ENCODE data around the gene PDZK1IP1. TPM values are rescaled to one million over a fixed set of nuclear protein-coding genes. Genes with fewer than 3 reads are reported as not detected.
"Not testable (repeated sequence)": the region's sequence is repeated elsewhere in the genome, so short reads cannot be mapped to it uniquely, and the experiment has no call there.

Gene PDZK1IP1
- total RNA-seq, 1 donor from 2014 or later = 0.20 TPM

DNA sequence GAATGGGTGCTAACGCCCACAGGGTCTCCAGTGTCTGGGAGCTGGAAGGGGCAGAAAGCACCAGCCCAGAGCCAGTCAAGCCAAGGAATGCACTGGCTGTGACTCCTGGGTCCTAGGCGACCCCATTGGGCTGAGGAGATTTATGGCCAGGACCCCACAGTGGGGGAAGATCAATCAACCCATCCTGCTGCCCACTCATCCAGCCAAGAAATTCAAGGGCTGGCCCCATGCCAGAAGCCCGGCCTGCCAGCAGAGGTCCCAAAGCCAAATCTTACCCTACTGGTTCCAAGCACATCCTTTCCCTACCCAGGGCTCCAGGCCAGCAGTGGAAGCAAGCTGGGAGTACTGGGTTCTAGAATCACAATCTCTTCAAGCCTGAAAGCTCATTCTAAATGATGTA, 6.8 kb upstream of the PDZK1IP1 start:
- DNase-seq (ENCODE audit: low read depth, low spot score) = no peak

DNA sequence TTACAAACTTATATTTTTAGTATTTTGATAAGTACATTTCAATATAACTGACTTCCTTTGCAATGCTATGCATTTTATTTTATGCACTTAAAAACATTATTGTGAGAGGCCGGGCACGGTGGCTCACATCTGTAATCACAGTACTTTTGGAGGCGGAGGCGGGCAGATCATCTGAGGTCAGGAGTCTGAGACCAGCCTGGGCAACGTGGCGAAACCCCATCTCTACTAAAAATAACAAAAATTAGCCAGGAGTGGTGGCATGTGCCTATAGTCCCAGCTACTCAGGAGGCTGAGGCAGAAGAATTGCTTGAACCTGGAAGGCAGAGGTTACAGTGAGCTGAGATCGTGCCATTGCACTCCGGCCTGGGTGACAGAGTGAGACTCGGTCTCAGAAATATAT, 6.1 kb upstream of the PDZK1IP1 start:
- not testable (repeated sequence) for DNase-seq (ENCODE audit: low read depth, low spot score)

DNA sequence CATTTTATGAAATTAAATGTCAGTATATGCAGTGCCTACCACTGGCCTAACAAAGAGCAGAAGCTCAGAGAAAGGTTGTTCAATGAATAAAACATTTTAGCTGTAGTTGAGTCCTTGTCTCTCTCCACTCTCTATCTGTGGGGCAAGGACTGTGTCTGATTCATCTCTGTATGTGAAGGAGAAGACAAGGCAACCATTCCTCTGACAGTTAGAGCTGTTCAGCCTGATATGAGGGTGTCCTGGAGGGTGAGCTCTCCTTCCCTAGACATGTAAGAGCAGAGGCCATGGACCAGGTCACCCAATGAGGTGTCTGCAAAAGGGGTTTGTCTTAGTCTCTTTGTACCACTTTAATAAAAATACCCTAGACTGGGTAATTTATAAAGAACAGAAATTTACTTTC, 4.5 kb upstream of the PDZK1IP1 start:
- DNase-seq (ENCODE audit: low read depth, low spot score) = no peak

DNA sequence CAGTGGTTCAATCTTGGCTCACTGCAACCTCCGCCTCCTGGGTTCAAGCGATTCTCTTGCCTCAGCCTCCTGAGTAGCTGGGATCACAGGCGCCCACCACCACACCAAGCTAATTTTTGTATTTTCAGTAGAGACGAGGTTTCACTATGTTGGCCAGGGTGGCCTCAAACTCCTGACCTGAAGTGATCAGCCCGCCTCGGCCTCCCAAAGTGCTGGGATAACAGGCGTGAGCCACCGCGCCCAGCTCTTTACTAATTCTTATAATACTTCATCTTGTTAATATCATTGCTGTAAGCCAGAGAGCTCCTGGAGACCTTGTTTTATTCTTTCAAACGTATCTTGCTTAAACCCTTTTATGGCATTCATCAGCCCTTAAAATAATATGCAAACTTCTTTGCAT, 3.7 kb upstream of the PDZK1IP1 start:
- DNase-seq (ENCODE audit: low read depth, low spot score) = not testable (repeated sequence)

DNA sequence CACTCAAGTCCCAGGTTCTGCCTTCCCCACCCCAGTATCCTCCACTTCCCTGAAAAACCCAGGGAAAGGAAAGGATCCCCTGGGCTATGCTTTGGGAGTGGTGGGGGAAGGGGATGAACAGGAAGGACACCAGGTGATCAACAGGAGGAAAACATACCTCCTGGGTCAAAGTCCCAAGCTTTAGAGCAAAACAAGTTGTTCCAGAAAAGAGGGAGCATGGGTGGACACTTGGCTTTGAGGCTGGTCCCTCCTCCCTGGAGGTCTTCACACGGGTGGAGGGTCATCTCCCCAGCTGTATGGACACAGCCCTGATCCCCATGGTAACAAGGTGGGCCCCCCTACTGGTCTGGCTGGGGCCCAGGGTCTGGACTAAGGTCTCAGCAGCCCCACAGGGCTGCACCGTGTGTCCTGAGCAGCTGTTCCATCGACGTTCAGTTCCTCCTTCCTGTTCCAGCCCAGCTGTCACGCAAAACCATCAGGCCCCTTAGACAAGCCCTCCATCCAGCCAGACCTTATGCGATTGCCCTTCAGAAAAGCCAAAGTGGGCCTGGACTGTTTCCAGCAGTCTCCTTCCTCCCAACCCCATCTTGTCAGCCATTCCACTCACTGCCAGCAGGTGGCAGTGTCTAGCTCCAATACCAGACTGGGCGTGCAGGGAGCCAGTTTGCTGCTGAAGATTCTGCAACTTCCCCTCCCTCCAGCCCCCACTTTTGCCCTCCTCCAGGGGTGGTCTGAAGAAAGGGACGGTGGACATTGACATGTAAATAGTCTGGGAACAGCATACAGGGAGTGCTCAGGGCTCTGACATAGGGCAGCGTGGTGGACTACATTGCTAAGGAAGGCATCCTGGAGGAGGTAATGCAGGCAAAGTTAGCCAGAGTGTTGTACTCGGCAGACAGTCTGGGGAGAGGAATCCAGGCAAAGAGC, 2.9 kb upstream of the PDZK1IP1 start:
- no peak for DNase-seq (ENCODE audit: low read depth, low spot score)

DNA sequence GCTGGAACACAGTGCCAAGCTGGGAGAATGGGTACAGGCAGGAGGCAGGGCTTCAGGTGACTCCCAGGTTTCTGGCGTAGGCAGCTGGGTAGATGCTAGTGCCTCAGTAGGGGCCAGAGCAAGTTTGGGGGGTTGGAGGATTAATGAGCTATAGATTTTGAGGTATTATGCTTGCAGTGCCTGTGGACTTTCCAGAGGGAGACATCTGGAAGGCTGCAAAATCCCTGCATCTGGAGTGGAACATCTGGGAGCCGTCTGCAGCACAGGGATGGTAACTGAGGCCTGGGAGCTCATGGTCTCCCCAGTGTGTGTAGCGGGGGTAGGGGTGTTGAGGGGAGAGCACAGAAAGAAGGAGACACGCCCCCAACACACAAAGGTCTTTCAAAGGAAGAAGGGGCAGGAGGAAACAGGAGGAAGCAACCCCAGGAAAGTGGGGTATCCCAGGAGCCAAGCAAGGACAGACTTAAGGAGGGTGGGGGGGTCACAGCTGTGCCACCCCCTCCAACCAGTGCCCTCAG, 2.2 kb upstream of the PDZK1IP1 start:
- no peak for DNase-seq (ENCODE audit: low read depth, low spot score)

DNA sequence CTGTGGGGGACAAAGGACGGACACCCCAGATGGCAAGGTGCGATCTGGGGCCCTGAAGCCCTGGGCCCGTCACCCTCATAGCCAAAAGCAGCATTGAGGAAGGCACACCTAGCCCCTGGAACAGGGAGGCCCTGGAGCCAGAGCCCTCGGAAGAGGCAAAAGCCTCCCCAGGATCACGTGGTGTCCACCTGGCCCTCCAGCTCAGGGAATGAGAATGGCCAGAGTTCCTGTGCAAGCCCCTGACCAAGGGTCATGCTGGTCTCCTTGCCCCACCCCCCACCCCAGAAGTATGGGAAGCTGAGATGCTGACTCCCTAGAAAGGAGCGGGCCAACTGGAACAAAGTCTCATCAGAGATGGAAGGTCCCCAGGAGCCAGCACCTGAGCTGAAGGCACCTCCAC, 1.0 kb upstream of the PDZK1IP1 start:
- no peak for DNase-seq (ENCODE audit: low read depth, low spot score)

DNA sequence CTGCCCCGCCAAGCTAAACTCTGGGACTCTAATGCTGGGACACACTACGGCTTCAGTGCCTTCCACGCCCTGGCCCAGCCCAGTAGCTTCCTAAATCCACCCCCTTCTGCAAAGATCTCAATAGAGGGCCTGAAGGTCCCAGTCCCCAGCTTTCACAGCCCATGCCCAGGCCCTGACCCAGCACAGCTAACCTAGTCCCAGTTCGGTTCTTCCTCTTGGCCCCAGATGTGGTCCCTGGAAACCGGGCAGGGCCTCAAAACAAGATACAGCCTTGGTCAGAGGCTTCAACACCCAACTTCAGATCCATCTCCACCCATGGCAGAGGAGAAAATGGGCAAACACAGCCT, 646 bp upstream of the PDZK1IP1 start:
- DNase-seq (ENCODE audit: low read depth, low spot score) = no peak

DNA sequence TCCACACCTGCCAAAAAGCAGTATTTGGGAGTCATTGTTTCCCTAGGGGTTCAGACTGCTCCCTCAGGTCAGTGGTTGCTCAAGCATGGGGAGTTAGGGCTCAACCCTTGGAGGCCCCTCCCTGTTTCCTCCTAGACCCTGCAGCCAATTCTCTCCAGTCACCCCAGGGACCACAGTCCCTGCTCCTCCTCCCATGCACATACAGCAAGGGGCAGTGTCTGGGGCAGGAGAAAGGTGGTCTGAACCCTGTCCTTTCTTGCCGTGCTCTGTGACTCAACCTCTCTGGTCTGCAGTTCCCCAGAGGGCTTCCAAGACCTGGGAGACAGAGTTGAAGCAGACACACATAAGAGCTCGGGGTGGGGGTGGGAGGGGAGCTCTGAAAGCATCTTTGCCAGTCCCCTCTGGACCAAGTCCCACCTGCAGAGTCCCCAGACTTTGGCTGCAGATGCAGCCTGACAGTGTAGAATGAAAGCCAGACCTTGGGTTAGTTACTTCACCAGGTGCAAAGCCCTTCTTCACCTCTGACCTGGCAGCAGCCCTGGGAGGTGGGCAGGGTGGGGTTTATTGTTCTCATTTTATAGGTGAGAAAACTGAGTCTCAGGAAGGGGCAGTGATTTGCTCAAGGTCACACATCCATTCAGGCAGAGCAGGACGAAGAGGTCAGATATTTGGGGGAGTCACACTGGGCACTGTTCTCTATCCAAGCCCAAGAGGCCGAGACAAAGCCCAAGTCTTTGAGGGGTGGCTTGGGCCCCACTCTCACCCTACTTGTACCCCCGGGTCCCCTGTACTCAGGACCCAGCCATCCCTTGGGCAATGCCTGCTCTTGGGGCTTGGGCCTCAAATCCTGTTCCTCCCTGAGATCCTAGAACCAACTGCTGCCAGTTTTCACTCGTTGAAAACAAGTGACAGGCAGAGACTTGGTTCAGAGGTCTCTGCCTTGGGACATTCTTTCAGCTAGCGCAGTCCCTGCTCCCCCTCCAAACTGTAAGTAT, 748 bp downstream of the PDZK1IP1 start:
- DNase-seq (ENCODE audit: low read depth, low spot score) = no peak

DNA sequence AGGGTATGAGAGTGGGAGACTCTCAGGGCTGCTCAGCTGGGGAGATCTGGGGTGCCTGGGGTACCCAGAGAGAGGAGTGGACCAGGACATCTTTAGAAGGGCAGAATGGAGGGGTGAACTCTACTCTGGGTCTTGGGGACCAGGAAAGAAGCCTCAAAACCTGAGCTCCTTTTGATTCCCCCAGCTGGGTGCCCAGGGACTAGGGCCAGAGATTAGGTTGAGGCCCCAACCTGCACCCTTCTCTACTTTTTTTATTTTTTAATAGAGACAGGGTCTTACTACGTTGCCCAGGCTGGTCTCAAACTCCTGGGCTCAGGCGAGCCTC, 1.9 kb downstream of the PDZK1IP1 start:
- DNase-seq (ENCODE audit: low read depth, low spot score) = no peak

DNA sequence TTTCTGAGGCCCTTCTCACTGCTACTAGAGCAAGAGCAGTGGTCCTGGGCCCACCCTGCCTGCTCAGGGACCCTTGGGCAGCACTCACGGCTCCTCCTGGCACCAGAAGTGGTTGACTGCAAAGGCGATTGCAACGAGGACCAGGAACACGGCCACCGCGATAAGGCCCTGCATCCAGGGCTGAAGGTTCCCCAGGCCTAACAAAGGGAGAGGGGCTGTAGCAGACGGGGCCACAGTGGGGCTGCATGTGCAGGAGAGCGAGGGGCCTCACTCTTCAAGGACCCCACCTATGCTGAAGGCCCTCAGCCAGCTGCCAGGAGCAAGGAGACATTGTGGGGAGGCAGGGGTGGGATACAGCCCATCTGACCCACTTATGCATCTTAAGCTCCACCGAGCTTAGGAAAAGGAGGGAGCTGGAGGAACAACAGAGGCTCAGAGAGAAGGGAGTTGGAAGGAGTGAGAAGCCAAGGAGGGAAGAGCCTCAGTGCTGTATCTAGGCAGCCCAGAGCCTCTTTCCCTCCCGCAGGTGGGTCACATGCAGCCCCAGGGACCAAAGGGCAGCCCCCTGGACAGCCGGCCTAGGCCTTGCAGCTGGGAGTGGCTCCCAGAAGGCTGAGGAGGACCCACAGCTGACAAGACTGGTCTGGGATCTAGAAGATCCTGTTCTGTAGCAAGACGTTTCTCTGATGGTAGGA, 2.5 kb downstream of the PDZK1IP1 start:
- no peak for DNase-seq (ENCODE audit: low read depth, low spot score)

DNA sequence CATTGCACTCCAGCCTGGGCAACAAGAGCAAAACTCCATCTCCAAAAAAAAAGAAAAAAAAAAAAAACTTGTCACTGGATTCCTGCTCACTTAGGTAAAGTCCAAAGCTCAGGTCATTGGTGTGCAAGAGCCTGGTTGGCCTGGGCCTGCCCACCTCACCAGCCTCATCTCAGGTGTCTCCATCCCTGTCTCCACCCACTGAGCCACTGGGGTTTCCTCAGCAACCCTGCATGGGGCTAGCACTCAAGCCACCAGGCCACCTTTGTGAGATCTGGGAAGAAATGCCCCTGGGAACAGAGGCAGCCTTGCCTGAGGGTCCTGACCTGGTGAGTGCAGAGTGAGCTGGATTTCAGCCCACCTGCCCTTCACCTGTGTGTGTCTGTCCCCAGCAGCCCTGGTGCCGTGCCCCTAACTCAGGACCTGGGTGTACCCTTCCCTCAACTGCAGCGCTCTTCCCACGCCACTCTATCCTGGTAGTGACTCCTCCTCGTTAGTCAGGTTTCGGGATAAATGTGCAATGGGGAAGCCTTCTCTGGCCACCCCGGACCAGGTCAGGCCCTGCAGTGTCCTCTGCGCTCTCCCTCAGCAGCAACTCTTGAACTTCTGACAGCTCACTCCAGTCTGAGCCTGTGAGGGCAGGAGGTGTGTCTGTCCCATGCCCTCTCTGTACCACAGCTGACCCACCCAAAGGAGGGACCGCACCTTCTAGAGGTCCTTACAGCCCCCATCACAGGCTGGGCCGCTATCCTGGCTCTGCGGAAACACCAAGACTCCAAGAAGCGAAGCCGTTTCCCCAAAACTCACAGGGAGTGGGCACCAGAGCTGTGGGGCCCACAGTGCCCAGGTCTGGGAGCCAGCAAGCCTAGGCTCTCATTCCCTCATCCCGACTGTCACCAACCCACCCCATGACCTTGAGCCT, 3.3 kb downstream of the PDZK1IP1 start:
- no peak for DNase-seq (ENCODE audit: low read depth, low spot score)

DNA sequence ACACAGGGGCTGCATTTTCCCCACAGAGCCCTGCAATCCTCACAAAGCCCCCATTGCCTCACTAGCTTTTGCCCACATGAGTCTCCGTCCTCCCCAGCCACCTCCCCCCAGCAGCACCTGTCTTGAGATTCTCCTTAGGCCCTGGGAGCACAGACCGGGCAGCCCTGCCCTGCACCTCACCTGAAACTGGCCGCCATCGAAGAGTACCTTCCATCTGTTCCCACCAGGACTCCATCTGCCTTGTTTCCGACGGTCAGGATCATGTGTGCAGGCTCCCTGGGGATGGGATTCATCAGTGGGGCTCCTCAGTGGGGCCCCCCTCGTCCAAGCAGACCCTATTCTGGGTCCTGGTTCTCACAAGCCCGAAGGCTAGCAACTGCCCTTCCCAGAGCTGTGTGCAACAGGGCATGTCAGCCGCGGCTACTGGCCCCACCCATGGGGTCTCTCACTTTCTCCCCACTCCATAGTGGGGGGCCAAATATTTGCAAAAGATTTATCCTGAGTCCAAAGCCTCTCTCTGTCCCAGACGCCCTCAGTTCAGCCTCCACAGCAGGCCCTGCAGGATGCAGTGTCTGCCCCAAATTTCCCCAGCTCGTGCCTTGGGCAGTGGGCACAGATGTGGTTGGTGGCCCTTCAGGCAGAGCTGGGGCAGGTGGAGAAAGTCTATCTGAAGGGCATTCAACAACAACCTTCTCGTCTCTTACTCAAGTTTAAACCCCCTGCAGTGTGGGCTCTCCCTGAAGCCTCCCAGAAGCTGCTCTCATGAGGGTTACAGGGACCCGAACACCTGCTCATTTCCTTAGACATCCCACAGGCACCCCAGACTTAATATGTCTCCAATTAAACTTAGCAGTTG, 4.8 kb downstream of the PDZK1IP1 start:
- no peak for DNase-seq (ENCODE audit: low read depth, low spot score)

DNA sequence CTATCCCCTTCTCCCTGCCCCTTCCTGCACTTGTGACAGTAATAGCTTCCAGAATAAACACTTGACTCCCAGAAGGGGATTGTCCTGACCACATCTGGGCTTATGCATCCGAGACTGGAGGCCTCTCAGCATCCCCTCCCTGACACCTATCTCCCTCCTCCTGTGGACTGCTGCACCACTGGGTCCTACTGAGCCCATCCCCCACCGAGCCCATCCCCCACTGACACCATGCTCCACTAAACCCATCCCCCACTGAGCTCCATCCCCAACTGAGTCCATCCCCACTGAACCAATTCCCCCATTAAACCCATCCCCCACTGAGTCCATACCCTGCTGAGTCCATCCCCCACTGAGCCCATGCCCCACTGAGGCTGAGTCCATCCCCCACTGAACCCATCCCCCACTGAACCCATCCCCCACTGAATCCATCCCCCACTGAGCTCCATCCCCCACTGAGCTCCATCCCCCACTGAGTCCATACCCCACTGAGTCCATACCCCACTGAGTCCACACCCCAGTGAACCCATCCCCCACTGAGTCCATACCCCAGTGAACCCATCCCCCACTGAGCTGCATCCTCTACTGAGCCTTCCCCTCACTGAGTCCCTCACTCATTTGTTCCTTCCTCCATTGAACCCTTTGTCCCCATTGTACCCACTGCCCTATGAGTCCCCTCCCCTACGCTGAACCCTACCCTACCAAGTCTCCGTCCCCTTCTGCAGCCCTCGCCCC, 5.6 kb downstream of the PDZK1IP1 start:
- no peak for DNase-seq (ENCODE audit: low read depth, low spot score)

DNA sequence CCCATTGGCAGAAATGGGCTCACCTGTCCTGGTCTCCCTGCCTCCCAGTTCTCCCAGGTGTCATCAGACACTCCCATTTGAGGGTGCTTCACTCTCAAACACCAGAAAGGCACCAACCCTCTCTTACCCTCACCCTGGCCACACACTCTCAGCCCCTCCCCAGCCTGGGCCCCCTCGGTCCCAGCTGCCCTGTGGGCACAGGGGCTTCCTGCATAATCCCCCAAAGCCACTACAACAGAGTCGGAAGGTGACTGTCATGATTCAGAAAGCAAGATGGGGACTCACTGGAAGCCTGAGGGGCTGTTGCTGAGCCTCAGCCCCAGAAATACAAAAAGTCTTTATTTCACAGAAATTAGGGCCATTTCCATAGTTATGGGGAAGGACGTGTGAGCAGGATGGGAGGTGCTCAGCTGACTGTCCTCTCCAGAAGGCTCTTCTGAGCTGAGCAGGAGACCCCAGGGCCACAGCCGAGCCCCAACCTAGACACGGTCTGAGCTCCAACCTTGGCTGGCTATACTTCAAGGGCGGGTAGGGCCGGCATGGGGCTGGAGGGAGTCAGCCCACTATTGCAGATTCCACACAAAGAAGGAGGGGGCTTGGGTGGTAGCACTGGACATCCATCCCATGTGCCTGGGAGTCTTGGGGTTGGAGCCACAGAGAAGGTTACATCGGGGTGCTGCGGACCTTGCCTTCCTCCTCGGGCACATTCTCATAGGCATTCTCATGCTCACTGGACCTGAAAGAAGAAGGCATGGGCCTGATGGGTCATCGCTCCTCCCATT, 6.3 kb downstream of the PDZK1IP1 start:
- DNase-seq (ENCODE audit: low read depth, low spot score) = no peak

DNA sequence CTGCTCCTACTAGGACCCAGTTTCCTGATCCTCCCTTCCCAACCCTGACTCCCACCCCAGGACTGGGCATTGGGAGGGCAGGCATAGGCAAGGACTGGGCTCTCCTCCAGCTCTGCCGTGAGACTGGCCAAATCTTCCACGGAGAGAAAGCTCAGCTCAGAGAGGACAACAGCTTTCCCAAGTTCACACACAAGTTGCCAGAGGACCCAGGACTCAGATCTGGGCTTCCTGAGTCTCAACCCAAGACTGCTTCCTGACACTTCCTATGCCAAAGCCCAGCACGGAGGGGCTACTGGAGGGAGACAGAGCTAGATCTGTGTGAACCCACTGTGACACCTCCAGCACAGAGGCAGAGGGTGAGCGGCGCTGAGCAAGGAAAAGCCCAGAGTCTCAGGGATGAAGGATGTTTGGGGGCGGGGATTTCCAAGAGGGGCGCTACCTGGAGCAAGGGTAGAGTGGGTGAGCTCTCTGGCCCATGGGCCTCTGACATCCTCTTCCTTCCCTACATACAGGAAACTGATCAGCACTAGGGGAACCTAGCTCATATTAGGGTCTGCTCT, 7.1 kb downstream of the PDZK1IP1 start:
- no peak for DNase-seq (ENCODE audit: low read depth, low spot score)

DNA sequence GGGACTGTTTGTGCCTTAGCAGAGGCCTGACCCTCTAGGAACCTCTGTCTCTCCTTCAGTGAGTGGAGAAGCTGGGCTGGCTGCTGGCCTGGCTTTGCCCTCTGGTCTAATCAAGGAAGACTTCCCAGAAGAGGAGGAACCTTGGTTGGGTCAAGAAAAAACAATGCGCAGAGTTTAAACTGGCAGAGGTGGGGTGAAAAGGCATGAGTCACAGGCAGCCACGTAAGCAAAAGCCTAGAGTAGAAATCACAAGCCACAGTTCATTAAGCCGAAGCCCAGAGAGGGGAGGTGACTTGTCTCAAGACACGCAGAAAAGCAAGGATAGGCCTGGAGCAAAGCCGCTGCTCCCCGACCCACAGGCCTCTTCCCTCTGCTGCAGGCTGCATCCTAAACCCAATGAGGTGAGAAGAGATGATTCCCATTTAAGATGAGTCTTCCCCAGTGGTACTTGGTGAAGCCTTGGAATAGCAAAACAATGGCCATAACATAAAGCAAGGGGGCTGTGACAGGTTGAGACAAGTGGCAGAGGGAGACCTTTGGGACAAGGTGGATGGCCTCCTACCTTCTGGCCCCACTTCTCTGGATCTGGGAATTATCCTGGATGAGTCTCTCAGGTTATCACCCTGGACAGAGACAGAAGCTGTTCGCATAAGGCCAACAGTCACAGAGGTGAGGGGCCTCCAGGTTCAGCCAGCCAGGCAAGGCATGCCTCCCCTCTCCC, 7.7 kb downstream of the PDZK1IP1 start:
- DNase-seq (ENCODE audit: low read depth, low spot score) = no peak

Data from pulmonary artery endothelial cell (primary cell).